Astrocyte of the spinal cord (primary cell): ENCODE measurements around the gene NLRP6.

ENCODE experiments used
- DNase-seq: peaks from one replicate; pipeline ENCODE4 v3.0.0; 2011; ENCODE audit warnings: low read depth, low spot score
- H3K4me3 ChIP-seq: 2 replicates; pipeline ENCODE4 v1.5.1; 2011; ENCODE audit warnings: low read depth, mild to moderate bottlenecking, low read length, moderate library complexity
- in situ Hi-C: cut with HindIII; loops from 2 replicates; pipeline ENCODE4 v1.10.0; 2017; ENCODE audit warnings: low sequenced_read_pairs
- TF ChIP-seq, protein P1 (sequence below): IDR thresholded peaks from 2 replicates; pipeline ENCODE4 v1.5.1; 2012; ENCODE audit warnings: low read depth, mild to moderate bottlenecking, low read length, inconsistent platforms

Gene NLRP6

DNA sequence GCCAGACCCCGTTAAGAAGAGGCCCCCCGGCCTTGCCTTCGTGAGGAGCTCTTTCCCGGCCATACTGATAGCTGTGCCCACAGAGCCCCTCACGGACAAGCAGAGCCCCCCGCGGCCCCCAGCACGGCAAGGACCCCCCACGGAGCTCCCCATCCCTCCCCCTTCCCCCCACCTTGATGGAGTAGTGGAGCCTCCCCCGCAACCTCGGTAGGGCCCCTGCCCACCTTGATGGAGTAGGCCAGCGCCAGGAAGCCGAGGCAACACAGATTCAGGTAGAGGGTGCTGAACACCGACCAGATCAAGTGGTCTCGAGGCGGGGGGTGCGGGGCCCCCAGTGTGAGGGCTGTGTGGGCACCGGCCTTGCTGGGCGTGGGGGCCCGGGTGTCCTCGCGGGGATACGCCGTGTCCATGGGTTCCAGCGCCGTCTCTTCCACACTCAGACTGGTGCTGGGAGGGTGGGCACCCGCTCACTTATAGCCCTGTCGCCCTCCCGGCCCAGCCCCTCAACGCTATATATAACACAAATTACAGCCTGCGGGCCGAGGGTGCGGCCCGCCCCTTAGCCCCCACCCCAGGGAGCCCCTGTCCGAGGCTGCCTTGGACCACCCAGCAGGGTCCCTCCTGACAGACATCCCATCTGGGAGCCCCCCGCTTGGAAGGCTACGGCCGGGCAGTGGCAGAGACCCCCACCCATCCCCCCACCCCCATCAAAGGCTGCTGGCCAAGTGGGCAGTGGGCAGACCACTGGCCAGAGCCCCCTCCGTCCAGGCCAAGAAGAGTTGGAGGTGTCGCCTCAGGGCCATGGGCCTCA, 21.1 kb downstream of the NLRP6 start, which contains the start of gene IFITM5:
Gene IFITM5 (minus strand): TSS at position 446 of the 811 bp plus-strand sequence. CDS start 36 bp downstream, at position 410.
- no peak for DNase-seq
- in situ Hi-C loops: no loop called here
- TF ChIP-seq, protein P1, sequence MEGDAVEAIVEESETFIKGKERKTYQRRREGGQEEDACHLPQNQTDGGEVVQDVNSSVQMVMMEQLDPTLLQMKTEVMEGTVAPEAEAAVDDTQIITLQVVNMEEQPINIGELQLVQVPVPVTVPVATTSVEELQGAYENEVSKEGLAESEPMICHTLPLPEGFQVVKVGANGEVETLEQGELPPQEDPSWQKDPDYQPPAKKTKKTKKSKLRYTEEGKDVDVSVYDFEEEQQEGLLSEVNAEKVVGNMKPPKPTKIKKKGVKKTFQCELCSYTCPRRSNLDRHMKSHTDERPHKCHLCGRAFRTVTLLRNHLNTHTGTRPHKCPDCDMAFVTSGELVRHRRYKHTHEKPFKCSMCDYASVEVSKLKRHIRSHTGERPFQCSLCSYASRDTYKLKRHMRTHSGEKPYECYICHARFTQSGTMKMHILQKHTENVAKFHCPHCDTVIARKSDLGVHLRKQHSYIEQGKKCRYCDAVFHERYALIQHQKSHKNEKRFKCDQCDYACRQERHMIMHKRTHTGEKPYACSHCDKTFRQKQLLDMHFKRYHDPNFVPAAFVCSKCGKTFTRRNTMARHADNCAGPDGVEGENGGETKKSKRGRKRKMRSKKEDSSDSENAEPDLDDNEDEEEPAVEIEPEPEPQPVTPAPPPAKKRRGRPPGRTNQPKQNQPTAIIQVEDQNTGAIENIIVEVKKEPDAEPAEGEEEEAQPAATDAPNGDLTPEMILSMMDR: no peak
- H3K4me3 ChIP-seq: no peak within 1 kb of the TSS

DNA sequence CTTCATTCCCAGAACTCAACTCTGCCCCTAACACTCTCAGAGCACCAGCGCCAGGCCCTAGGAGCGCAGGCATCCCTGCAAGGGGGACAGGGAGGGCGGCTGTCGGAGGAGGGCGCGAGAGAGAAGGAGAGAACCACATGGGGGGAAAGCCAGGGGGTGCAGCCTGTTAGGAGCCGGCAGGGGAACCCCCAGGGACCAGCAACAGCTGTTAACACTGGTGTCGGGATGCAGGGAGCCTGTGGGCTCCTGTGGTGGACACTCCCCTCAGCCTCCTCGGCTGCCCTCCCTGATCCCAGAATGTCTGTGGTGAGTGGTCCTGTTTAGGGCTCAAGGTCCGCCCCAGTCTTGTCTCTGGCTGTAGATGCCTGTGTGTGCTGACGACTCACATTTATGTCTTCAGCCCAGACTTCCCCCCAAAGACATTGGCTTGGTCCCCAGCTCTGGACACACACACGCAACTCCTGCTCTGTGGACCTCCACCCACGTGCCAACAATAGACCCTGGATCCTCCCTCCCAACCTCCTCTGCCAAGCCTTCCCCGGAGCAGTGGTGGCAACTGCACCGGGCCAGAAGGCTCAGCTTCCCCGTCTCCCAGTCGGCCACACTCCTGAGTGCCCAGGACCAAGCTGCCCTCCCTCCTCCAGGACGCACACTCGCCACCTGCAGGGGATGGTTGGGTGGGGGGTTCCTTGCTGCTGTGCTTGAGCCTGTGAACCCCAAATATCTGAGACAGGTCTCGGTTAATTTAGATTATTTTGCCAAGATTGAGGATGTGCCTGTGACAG, 21.9 kb downstream of the NLRP6 start:
- no peak for DNase-seq
- TF ChIP-seq, protein P1: no peak
- in situ Hi-C loops: no loop called here
- no peak overlapping the region for H3K4me3 ChIP-seq

DNA sequence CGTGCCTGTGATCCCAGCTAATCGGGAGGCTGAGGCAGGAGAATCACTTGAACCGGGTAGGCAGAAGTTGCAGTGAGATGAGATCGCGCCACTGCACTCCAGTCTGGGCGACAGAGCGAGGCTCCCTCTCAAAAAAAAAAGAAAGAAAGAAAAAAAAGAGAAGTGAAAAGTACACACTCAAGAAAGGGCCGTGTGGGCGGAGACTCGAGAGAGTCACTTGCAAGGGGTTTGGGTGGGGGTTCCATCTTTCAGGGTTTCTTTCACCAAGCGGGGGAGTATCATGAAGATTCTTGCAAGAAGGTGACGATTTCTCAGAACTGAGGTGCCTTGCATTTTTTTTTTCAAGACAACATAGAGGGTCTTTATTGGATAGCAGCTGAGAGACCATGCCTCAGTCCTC, 25.2 kb downstream of the NLRP6 start:
- DNase-seq: no peak
- TF ChIP-seq, protein P1: no peak
- in situ Hi-C loops: no loop called here
- no peak overlapping the region for H3K4me3 ChIP-seq

DNA sequence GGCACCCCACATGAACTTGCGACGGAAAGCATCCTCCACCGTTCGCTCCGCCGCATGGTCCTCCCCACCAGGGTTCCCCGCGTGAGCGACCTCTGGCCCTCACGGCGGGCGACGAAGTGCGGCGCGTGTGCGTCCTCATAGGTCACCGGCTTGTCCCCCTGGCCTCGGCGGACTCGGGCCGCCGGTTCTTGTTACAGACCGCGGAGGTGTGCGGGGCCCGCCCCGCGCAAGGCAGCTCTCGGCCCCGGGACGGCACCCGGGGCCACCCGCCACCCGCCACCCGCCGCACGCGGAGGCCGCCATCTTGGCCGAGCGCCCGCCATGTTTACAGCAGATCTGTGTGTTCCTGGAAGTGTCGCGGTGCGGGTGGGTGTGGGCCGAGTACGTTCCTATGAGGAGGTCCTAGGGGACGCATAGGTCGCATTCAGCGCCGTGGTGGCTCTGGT, 25.9 kb downstream of the NLRP6 start:
- TF ChIP-seq, protein P1: no peak
- in situ Hi-C loops: no loop called here
- DNase-seq: no peak
- H3K4me3 ChIP-seq: no peak overlapping the region

DNA sequence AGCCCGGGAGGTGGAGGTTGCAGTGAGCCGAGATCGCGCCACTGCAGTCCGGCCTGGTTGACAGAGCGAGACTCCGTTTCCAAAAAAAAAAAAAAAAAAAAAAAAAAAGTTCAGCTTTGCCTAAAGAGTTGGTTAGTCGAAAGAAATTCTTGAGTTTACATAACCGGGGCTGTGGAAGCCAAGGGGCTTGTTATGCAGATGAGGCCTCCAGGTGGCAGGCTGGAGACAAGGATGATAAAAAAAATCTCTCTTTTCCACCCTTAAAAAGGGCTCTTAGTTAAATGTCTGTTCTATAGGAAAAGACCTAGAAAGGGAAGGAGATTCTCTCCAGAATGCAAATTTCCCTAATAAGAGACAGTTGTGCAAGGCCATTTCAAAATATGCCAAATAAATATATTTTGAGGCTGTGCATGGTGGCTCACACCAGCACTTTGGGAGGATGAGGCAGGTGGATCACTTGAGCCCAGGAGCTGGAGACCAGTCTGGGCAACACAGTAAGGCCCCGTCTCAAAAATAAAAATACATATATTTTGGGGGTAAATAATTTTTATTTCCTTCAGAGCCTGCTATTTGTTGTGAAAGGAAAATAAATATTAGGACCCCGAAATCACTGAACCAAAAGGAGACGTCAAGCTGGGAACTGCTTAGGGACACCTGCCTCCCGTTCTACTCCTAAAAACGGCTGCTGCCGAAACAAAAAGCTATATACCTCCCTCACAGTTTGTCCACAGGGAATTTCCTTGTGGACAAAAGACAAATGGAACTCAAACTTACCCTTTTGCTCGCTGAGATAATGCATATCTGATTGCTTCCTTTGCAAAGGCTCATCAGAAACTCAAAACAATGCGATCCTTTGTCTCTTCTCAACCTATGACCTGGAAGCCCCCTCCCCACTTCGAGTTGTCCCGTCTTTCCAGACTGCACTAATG, 27.0 kb downstream of the NLRP6 start:
- DNase-seq: peak; percentile 81
- TF ChIP-seq, protein P1: peak; percentile 82

DNA sequence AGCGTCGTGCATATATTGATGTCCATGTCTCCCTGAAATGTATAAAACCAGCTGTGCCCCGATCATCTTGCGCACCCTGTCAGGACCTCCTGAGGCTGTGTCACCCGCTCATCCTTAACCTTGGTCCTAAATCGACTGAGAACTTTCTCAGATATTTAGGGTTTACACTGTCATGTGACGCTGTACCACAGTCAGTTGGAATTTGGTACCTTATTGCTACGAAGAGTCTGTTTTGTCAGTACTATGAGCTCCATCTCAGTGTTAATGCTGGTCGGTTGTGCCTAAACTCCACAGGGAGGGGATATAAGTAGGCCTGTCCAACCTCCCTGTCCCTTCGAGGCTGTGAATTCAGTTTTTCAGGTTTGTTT, 27.6 kb downstream of the NLRP6 start:
- no peak overlapping the region for H3K4me3 ChIP-seq
- TF ChIP-seq, protein P1: no peak
- no peak for DNase-seq
- in situ Hi-C loops: no loop called here

More for the DNA sequence above, 27.0 kb downstream of the NLRP6 start:
- in situ Hi-C loops: no loop called here
- no peak overlapping the region for H3K4me3 ChIP-seq
